Measurements from ENCODE around the gene MPLKIP.
"Not testable (repeated sequence)": the region's sequence is repeated elsewhere in the genome, so short reads cannot be mapped to it uniquely, and the experiment has no call there.

MPLKIP gene

GRCh38 chr7:40133561-40134427 lies 628 bp downstream of the MPLKIP start:
- DNase-seq (ENCODE audit: low read depth in 2 of 3, low spot score in 1 of 3) = peak in 1 of 3 donors; percentile 11

DNA sequence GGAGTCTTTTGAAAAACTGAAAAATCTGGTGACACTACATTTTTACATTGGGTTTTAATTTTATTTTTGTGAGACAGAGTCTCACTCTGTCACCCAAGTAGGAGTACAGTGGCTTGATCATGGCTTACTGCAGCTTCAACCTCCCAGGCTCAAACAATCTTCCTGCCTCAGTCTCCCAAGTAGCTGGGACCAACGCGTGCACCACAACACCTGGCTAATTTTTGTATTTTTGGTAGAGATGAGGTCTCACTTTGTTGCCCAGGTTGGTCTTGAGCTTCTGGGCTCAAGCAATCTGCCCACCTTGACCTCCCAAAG lies 11.5 kb downstream of the MPLKIP start:
- DNase-seq (ENCODE audit: low read depth in 2 of 3, low spot score in 1 of 3) = no peak

GRCh38 chr7:40122100-40122939 lies 12.1 kb downstream of the MPLKIP start:
- not testable (repeated sequence) for DNase-seq (ENCODE audit: low read depth in 2 of 3, low spot score in 1 of 3)

- DNase-seq (ENCODE audit: low read depth in 2 of 3, low spot score in 1 of 3) = no peak
Observed at GRCh38 chr7:40120020-40120419, 14.4 kb downstream of the MPLKIP start.

- DNase-seq (ENCODE audit: low read depth in 2 of 3, low spot score in 1 of 3) = not testable (repeated sequence)
Observed at GRCh38 chr7:40118201-40118600, 16.2 kb downstream of the MPLKIP start.

- not testable (repeated sequence) for DNase-seq (ENCODE audit: low read depth in 2 of 3, low spot score in 1 of 3)
Observed at GRCh38 chr7:40117199-40117598, 17.2 kb downstream of the MPLKIP start.

- no peak for DNase-seq (ENCODE audit: low read depth in 2 of 3, low spot score in 1 of 3)
Observed at GRCh38 chr7:40115936-40116335, 18.5 kb downstream of the MPLKIP start.

- no peak for DNase-seq (ENCODE audit: low read depth in 2 of 3, low spot score in 1 of 3)
Observed at GRCh38 chr7:40105879-40106473, 28.4 kb downstream of the MPLKIP start.

DNA sequence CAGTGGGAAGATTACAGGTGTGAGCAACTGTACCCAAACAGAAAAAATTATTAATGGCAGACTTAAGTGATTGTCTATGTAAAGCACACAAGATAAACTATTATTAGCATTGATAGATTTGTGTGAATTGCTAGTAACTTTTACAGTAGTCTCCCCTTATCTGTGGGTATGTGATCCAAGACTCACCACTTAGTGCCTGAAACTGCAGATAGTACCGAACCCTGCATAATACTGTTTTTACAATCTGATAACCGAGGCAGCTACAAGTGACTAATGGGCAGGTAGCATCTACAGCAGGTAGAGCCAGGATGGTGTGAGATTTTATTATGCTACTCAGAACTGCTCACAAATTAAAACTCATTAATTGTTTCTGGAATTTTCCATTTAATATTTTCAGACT lies 31.5 kb downstream of the MPLKIP start:
- no peak for DNase-seq (ENCODE audit: low read depth in 2 of 3, low spot score in 1 of 3)

DNA sequence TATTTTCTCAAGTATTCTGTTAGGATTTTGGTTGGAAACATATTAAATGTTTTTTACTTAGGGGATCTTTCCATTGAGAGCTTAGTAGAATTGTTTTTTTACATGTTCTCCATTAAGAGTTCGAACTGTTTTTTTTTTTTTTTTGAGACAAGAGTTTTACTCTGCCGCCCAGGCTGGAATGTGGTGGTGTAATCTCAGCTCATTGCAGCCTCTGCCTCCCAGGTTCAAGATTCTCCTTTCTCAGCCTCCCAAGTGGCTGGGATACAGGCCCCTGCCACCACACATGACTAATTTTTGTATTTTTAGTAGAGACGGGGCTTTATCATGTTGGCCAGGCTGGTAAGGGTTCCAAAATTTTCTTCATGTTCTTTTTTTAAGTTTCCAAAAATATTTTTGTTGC lies 33.2 kb downstream of the MPLKIP start:
- no peak for DNase-seq (ENCODE audit: low read depth in 2 of 3, low spot score in 1 of 3)

DNA sequence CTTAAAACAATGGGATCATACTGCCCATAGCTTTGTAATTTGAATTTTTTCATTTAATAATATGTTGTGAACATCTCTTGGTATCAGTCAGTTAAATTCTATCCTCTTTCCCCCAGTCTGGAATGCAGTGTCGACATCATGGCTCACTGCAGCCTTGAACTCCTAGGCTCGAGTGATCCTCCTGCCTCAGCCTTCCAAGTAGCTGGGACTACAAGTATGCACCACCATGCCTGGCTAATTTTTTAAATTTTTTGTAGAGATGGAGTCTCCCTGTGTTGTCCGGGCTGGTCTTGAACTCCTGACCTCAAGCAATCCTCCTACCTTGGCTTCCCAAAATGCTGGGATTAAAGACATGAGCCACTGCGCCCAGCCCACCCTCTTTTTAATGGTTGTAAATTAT lies 34.6 kb downstream of the MPLKIP start:
- DNase-seq (ENCODE audit: low read depth in 2 of 3, low spot score in 1 of 3) = no peak

GRCh38 chr7:40098810-40099209 lies 35.6 kb downstream of the MPLKIP start:
- DNase-seq (ENCODE audit: low read depth in 2 of 3, low spot score in 1 of 3) = no peak

- no peak for DNase-seq (ENCODE audit: low read depth in 2 of 3, low spot score in 1 of 3)
Observed at GRCh38 chr7:40097728-40098127, 36.7 kb downstream of the MPLKIP start.

DNA sequence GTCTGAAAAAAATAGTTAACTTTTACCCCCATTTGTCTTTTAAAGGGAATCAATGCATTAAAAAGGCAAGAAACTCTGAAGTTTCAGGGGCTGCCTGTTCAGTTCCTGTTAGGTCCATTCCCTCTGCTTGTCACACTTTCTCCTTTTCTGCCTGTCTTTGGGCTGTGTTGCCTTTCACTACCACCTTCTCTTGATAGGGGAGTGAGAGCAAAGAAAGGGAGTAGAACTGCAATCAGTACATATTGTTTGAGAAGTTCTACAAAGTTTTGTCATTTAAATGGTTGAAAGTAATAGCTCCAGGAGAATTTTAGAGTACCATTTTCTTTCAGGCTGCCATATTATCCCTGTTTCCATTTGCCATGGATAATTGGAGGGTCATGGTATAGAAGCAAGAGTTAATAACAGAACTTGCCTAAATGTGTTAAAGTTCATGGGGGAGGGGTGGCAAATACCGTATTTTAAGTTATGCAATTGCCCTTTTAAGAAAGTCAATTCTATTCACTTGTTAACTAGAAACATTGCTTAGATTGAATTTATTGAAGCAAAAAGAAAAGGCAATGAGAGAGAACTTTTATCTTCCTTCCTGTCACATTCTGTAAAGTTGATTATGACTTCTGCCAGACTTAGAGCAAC lies 38.6 kb downstream of the MPLKIP start:
- no peak for DNase-seq (ENCODE audit: low read depth in 2 of 3, low spot score in 1 of 3)

DNA sequence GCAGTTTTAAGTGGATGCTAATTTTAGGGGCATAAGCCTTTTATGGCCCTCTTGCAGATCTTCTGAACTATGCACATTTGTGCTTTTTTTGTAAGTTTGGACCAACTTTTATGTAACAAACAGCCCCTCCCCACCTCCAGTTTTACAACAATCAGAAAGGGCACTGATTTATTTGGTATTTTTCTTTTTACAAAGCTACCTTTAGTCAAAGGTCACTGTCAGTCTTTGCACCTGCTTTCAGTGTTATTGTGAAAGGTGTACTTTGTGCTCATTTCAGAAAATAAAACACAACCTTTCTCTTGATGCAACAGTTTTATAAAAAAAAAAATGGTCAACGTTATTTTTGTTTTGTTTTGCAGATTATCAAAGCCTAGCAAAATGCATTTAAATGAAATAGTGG lies 39.2 kb downstream of the MPLKIP start:
- DNase-seq (ENCODE audit: low read depth in 2 of 3, low spot score in 1 of 3) = no peak

GRCh38 chr7:40093631-40094350 lies 40.6 kb downstream of the MPLKIP start:
- no peak for DNase-seq (ENCODE audit: low read depth in 2 of 3, low spot score in 1 of 3)

DNA sequence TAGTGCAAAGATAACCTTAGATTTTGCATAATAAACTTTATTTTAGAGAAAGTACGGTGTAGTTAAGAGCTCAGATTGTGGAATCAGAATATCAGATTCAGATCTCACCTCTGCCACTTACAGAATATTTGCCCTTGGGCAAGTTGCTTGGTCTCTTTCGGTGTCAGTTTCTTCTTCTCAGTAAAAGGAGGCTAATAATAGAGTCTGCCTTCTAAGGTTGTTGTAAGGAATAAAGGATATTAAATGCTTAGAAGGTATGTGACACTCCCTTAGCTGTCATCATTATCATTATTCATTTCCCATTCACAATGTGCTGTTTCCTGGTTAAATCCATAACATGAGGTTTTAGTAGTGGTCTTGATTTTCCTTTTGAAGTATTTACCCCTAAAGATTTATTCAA lies 42.2 kb downstream of the MPLKIP start:
- DNase-seq (ENCODE audit: low read depth in 2 of 3, low spot score in 1 of 3) = no peak

DNA sequence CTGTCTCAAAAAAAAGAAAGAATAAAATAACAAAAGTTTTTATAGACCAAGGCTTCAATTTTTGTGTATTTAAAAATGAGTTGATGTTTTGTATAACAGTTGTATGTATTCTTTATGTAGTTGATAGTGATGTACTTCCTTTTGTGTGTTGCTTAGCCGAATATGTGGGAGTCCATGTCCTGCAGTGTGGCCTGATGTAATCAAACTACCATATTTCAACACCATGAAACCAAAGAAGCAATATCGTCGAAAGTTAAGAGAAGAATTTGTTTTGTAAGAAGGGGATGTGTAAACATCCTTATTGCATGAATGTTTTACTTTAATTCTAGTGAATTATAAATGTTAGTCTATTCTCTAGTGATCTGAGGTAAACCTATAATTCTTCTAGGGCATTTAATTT lies 56.6 kb downstream of the MPLKIP start:
- DNase-seq (ENCODE audit: low read depth in 2 of 3, low spot score in 1 of 3) = no peak

Data from stimulated activated CD4-positive, alpha-beta T cell treated with anti-CD3 and anti-CD28 coated beads, Interleukin-12 subunit alpha, Interleukin-12 subunit beta, amount 100 ng/mL, for 48 hours (primary cell).